Embryonic facial prominence (tissue), 1 donor: ENCODE measurements around the gene AIFM2.

Experiments
- DNase-seq: peaks from one replicate; pipeline ENCODE4 v3.0.0-alpha.2; 2016; ENCODE audit errors: extremely low spot score

AIFM2 gene

DNA sequence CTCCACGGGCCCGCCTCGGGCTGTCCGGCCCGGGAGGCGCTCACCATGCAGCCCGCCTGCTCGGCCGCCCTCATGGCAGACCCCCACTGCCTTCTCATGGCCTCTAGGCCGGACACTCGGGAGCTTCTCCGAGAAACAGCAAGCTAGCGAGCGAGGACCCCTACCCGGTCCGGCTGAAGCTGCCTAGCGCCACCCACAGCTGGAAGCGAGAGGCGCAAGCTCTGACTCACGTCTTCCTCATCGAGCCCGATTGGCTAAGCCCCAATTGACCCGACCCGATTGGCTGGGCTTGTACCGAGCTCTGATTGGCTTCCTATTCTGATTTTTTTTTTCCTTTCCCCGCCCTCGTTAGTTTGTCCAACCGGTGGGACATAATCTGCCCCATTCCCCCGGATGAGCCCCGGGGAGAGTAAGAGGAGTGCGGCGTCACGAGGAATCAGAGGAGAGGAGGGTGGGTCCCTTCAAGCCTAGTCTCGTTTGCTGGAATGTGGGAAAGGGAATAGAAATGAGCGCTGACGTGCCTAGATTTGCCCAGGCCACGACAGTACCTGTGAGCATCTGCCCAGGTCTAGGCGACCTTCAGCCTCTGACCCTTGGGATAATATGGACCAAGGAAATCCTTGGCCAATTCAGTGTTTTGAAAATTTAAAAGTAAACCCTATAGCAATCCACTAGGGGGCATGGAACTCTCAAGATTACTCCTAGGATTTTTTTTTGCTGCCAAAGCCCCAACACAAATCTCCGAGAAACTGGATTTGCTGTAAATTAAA lies 14.0 kb upstream of the AIFM2 start, which contains the start of gene TYSND1:
TSS of gene TYSND1 (minus strand) at position 212 of the 770 bp plus-strand sequence. CDS start at position 98, 114 bp downstream.
- peak; percentile 96 for DNase-seq

DNA sequence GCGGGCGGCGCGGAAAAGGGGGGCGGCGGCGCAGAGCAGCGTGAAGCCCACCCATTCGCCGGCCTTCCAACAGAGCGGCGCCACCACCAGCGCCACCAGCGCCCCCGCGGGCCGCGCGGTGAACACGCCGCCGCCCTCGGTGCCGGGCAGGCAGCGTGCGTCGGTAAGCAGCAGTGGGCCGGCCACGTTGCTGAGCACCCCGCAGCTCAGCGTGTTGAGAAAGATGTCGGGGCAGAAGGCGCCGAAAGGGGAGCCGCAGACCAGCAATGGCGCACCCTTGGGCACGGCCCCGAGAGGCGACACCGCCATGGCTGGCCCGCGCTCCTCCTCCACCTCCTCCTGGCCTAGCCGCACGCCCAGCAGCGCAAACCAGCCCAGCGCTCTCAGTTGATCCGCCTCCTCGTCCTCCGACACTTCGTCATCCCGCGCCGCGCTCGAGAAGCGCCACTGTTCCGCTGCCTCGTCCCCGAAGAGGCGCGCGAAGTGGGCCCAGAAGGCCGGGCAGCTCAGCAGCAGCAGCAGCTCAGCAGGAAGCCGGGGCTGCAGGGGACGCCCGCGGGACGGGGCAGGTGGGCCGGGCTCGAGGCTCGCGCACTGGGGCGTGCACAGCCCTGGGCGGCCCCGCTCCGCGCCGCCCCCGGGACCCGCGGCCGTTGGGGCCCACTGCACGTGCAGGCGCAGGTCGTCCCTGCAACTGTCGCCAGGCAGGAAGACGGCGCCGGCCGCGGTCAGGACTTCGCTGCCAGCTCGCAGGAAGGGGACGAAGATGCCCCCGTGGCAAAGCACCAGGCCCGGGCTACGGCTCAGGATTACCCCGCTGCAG lies 13.3 kb upstream of the AIFM2 start:
- DNase-seq: no peak

DNA sequence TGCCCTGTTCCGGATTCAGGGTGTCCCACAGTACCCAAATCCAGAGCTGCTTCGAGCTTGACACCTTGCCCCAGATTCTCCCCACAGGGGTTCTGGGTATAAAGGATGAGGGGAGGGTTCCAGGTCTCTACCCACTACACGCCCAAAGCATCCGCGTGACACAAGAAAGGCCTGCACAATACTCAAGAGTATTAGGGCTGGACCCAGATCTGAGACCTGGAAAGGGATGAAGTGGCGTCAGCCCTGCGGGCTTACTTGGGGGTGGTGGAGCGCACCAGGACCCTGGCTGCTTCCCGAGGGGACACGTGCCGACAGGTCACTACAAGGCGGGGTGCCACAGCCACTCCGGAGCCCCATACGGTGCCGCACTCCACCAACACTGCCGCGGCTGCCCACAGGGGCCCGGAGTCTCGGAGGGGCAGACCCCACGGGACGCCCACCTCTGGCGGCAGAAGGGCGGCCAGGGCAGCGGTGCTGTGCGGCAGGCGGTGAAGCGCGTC lies 12.6 kb upstream of the AIFM2 start:
- DNase-seq: no peak

DNA sequence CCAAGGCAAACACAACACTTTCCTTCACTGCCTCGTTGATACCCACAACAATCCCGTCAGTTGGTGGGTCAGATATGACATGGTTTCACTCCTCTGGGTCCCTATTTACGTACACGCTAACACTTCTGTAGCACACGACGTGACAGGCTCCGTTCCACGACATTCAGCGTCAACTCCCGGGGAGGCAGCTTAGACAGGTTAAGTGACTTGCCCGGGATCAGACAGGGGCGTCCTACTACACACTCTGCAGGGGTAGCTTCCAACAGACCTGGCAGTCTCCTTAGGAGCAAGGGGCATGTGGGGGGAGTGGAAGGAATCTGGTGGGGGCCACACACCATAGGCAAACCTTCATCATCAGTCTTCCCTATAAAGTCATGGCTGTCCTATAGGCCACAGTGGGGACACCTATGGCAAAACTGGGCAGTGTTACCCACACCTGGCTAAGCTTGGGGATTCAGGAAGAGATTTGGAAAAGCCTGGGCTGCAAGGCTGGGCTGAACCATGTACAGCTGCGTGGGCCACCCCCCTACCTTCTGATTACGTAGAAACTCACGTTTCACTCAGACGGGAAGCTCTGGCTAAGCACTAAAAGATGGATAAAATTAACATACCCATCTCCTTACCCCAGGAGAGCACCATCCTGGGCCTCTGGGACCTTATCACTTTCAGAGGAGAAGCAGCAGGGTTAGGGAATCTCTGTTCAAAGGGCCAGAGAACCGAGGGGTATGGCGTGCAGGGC lies 11.9 kb upstream of the AIFM2 start:
- DNase-seq: no peak

DNA sequence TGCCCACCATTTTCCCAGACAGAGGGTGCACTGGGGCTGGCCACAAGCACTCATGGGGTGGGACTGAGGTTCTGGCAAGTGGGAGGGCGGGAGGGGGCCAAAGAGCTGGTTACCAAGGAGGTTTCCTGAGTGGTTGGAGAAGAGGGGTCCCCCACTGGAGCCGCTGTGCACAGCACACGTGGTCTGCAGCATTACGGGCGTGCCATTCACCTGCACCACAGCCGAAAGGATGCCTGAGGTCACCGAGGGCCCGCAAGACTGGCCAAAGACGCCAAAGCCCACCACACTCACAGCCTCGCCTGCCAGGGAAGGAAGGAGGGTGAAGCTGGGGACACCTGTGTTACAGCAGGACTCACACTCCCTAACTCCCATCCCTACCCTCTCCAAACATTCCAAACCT lies 9.9 kb upstream of the AIFM2 start:
- DNase-seq: no peak

DNA sequence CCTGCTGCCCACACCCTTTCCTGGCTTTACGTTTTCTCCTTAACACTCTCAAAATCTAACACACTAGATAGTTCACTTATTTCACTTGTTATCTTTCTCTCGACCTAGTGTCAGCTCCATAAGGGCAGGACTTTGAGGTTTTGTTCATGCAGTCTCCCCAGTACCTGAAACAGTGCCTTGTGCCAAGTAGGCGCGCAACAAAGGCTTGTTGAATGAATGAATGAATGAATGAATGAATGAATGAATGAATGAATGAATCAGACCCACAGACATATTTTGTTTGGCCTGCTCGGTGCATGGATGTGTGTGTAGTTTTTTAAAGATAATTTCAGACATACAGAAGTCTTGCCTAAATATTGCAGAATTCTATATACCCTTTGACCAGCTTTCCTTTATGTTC lies 7.7 kb upstream of the AIFM2 start:
- no peak for DNase-seq

DNA sequence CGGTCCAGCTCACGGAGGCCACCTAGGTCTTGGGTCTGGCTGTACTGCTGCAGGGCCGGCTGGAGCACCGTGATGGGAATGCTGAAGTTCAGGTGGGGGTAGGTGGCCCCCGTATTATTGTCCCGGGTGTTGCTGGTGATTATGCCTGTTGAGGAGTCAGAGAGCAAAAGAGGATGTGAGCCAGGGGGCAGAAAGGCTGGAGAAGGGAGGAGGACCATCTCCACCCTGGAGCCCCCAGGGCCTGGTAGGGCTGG lies 7.3 kb upstream of the AIFM2 start:
- DNase-seq: no peak

DNA sequence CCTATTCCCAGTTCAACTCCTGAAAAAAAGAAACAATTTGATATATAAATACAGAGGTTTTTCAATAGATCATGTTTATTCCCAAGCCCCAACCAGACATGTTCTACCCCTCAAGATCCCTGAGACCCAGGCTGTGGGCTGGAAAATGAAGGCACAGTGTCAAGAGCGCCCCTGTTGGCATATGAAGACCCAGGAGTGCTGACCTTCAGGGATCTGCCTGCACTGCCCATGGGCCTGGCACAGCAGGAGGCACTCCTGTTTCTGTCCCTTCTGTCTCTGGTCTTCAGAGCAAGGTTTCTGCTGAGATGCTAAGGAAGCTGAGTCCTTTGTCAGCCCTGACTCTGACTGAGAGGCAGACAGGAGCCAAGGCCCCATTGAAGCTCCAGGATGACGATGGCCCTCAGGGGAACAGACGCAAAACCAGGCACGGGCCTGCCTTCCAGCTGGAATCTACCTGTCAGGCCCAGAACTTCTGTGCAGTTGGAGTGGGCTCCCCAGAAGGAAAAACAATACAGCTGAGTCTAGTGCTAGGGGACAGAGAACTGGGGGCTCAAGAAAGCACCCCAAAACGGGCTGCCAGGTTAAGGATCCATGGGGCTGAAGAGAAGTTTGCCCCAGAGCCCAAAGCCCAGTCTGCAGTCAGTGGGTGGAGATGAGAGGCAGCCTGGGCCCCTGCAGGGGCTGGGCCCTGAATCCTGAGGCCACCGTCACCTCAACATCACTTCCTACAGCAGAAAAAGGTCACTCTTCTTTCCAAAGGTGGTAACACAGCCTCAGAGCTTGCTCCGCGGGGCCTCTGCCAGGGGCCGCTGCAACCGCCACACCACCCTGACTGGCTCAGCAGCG lies 6.7 kb upstream of the AIFM2 start:
- no peak for DNase-seq

DNA sequence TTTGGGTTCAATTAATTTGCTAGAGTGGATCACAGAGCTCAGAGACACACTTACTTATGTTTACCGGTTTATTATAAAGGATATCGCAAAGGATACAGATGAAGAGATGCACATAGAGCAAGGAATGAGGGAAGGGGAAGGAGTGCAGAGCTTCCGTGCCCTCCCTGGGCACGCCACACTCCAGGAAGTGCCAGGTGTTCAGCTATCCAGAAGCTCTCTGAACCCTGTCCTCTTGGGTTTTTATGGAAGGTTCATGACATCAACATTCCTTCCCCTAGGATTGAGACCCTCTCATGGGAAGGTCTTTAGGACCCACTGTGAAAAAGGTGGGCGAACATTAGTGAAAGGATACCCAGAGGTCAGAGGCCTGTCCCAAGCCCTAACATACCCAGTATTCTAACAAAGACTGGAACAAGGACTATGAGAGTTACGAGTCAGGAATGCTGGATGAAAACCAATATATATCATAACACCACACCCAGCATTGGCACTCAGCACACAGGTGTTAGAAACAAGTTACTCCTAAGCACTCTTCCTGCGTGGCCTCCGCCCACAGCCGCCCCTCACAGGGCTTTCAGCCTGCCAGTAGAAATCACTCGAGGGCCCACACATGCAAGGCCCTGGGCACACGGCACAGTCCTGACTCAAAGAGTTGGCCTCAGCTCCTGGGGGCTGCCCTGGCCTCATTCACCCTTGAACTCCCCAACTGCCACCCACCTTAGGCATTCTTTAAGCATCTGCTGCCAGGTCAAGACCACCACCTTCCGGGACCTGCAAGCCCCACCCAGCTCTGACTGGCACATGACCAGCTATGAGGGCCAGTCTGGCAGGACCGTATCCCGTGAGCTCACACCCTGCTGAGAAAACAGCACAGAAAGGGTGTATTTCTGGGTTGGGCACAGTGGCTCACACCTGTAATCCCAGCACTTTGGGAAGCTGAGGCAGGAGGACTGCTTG lies 5.6 kb upstream of the AIFM2 start:
- no peak for DNase-seq

DNA sequence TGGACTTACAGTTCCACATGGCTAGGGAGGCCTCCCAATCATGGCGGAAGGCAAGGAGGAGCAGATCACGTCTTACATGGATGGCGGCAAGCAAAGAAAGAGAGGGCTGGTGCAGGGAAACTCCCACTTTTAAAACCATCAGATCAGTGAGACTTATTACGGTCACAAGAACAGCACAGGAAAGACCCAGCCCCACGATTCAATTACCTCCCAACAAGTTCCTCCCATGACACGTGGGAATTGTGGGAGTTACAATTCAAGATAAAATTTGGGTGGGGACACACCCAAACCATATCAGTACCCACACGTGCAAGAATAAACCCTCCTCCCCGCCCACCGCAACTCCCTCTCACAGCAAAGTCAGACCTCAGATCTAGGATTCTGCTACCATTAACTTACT lies 4.5 kb upstream of the AIFM2 start:
- no peak for DNase-seq

DNA sequence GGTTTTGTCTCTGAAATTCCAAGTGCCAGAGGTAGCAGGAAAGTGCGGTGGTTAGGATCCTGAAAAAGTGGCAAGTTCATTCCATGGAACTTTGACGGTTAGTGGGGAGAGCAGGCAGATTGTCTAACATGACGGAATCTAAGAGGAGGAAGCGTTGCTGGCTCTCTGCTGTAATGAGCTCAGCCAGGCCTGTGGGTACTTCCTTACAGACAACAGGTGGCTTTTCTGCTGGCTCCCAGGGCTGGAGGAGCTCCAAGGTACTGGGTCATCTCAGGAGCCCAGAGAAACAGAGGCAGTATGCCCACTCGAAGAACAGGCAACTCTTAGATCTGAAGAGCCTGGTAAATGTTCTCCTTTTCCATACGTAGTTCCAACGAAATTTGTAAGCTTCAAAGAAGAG lies 3.1 kb upstream of the AIFM2 start:
- DNase-seq: no peak

DNA sequence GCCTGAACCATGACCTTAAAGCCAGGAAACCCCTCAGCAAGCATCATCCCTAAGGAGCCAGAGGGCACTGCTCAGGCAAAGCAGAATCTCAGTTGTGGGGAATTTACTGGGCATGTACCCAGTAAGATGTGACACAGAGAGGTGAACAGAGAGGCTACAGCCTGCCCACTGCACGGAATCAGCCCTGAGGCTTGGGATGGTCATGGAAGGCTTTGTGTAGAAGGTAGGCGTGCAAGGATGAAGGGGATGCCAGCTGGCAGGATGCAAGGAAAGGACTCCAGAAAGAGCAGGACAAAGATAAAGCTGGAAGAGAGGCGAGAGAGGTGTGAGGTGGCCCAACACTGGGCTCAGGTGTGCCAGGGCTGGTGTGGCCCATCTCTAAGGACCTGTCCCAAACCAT lies 2.4 kb upstream of the AIFM2 start:
- DNase-seq: no peak

DNA sequence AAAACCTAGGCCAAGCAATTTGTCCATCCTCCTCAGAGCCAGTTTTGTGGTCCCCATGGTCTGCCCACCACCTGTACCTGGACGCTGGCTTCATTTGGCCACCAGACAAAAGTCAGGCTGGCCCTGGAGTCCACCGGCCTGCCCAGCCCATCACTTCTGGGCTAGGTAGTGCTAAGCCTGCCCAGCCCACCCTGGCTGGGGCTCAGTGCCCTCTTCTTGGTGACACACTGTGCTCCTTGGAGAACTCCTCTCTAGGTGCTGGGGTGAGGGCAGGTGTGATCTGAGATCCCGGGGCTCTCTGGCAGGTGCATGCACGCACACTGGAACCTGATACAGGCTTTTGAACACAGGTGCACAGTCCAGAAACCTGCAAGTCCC lies 1.1 kb downstream of the AIFM2 start:
- no peak for DNase-seq

DNA sequence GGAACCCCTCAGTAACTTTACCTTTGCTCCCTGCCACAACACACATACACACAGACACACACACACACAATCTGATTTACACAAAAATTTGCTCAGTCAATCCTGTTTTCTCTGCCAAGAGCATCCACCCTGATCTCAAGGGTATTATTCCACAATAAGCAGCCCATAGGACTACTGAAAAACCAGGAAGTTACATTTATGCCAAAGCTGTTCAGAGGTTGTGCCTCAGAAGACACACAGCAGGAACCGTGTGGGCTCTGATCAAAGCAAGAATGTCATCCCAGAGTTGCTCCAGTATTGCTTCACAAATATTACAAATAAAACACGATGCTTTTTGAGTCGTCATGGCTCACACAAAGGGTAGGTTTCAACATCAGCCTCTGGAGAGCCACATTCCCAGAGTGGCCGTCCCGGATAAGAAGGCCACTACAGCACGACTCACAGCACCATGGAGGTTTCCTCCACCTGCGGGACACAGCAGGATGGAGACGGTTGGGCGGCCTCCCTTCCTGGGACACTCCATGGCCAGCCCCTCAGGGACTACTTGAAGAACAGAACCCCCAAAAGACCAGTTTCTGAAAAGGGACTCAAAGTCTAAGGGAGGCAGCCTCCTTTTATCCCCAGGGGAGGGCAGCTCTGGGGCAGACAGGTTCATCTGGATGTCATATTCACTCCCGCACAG lies 1.6 kb downstream of the AIFM2 start:
- no peak for DNase-seq

DNA sequence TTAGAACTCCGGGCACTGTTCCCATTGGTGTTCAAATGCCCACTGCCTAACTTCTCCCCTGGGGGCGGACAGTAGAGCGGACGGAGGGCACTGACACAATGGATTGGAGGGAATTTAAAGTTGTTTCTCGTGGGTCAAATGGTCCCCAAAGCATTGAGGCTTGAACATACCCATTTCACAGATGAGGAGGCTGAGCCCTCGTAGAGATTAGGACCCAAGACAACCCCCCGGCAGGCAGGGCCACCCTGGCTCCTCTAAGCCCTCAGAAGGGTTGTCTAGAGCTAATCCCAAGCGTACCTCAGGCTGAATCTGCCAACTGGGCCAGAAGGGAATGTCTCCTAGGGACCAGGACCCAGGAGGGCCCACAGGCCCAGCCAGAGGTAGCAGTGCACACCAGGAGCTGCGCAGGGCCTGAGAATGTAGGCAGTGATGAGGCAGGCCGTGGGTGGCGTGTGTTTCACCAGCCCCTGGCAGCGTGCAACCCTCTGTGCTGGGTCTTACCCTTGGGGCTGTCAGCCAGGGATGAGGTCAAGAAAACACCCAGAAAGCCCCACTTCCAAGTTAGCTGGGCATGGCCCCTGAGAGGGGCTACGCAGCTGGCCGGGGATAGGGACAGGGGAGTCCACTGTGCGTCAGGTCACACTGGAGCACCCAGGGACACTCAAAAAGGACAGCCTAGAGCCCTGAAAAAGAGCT lies 5.8 kb downstream of the AIFM2 start:
- DNase-seq: no peak

DNA sequence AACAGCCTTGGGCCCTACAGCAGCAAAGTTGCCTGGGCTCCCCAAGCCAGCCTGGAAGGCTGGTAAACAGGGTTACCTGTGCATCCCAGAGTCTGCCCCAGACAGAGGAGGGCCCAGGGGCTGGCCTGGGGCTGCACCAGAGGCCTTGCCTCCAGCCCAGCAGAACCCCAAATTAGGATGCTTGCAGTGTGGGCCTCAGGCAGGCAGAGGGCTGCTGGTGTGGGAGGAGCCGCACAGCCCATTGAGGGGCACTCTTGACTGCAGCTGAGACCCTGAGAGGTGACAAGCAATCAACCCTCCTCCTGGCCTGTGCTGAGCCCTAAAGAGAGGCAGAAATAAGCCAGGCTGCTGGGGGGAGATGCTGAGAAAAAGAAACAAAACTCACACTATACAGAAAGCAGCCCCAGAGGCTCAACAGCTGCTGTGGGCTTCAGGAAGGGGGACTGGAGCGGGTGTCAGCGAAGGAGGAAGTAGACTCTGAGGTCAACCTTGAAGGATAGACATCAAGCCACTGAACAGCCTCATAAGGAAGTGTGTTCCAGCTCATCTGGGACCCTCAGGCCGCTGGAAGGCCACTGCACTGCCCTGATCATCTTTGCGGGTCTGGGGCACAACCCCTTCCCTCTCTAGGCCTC lies 6.6 kb downstream of the AIFM2 start:
- no peak for DNase-seq

DNA sequence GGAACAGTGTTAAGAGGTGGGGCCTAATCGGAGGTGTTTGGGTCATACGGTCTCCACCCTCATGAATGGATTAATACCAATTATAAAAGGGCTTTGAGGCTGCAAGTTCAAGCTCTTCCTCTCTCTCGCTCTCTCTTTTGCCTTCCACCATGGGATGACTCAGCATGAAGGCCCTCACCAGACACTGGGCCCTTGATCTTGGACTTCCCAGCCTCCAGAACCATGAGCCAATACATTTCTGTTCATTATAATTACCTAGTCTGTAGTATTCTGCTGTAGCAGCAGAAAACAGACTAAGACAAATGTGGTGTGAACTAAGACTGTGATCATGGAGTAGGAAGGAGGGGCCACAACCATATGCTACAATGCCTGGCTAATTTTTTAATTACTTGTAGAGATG lies 7.7 kb downstream of the AIFM2 start:
- no peak for DNase-seq

DNA sequence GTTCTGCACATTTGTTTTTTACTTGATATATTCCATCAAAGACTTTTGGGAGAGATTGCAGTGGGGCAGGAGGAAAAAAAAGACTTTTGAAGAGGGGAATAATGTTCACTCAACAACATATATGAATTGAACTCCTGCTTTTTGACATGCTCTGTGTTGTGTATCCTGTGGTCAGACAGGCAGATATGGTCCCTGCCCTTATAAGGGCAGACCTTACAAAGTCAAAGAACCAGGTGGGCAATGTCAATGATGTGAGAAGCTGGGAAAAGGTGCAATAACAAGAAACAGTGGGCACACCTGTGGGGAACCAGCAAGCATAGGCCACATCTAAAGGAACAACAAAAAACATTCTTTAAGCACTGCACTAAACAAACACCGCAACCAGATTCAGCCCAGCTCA lies 8.2 kb downstream of the AIFM2 start:
- DNase-seq: no peak

DNA sequence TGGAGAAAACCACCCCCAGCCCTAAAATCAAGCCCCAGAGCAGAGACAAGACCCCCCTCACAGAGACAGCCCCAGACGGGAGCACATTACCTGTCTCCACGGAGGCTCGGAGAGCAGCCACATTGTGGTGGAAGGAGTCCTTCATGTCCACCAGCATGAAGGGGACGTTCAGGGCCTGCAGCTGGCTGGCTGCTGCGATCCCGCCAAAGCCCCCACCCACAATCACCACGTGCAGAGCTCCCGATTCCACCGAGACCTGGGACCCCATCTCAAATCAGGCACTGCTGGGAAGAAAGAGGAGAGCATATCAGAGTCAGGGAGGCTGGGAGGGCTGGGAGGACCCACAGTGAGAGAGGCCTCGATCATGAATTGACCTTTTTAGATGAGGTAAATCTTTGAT lies 8.8 kb downstream of the AIFM2 start:
- no peak for DNase-seq
